HFFc6 (cell line): ENCODE results near the gene KMT2B. TPM values are rescaled to one million over a fixed set of nuclear protein-coding genes. Genes with fewer than 3 reads are reported as not detected.
"Not testable (repeated sequence)": the region's sequence is repeated elsewhere in the genome, so short reads cannot be mapped to it uniquely, and the experiment has no call there.

ENCODE experiments used
- DNase-seq: peaks from one replicate; pipeline ENCODE4 v3.0.0-alpha.2; 2018
- H3K27ac Mint-ChIP-seq: 2 replicates; pipeline ENCODE4 v1.8.0; 2020; ENCODE audit warnings: mild to moderate bottlenecking, mixed read lengths
- H3K27me3 Mint-ChIP-seq: 2 replicates; pipeline ENCODE4 v1.8.0; 2021; ENCODE audit warnings: mild to moderate bottlenecking, moderate library complexity, mixed read lengths; ENCODE audit not compliant: insufficient read depth
- H3K36me3 Mint-ChIP-seq: 2 replicates; pipeline ENCODE4 v1.8.0; 2021; ENCODE audit warnings: low read depth, mixed read lengths
- H3K4me1 Mint-ChIP-seq: 2 replicates; pipeline ENCODE4 v1.8.0; 2020; ENCODE audit warnings: low read depth, mixed read lengths
- H3K4me3 Mint-ChIP-seq: 2 replicates; pipeline ENCODE4 v1.8.0; 2020; ENCODE audit warnings: mild to moderate bottlenecking, moderate library complexity, mixed read lengths
- H3K9me3 Mint-ChIP-seq: 2 replicates; pipeline ENCODE4 v1.8.0; 2020; ENCODE audit warnings: mild to moderate bottlenecking, mixed read lengths
- total RNA-seq, 6 experiments: library from RNA; stranded (reverse); fragmentation: NEBNext Ultra II Directional; extraction: Animal tissue kit (Norgen Biotek cat#: 25700); gene quantifications; 2 replicates in 1 of 6; 3 replicates in 5 of 6; pipeline ENCODE4 v1.2.3, GENCODE V29; 2021
- TF ChIP-seq, protein P1 (sequence below): fragments of 200-600 bp; sonication (generic); IDR thresholded peaks from 2 replicates; pipeline ENCODE4 v1.5.0; 2021; ENCODE audit warnings: antibody characterized with exemption, mild to moderate bottlenecking

KMT2B gene
- total RNA-seq, 6 experiments from 2014 or later = 20.1 to 24.4 (median 21.7) TPM

DNA sequence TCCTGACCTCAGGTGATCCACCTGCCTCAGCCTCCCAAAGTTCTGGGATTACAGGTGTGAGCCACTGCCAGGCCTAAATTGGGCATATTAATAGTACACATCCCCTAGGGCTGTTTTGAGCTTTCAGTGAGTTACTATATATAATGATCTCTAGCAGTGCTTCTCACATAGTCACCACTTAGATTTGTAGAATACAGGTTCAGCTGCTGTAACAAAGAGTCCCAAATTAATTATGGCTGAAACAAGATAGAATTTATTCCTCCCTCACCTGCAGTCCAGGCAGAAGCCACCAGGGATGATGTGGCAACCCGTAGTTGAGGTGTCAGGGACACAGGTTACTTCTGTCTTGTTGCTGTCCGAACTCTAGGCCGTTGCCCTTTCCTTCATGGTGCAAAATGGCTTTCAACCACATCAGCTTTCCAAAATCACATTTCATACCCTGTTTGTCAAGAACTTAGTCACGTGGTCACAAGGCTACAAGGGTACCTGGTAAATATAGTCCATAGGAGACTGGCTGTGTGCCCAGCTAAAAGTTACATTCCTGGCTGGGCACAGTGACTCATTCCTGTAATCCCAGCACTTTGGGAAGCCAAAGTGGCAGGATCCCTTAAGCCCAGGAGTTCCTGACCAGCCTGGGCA, 43.0 kb downstream of the KMT2B start:
- Mint-ChIP-seq H3K4me3 (no peak overlapping the region), H3K4me1 (peaks cover 32% of the 10 kb centered on the region), H3K27me3 (peaks cover 4% of the 10 kb centered on the region; the same call in 1 of the 2 replicates), H3K9me3 (no peaks in the 10 kb centered on the region), H3K36me3 (peaks cover 17% of the 10 kb centered on the region; the same call in 1 of the 2 replicates), H3K27ac (no peak overlapping the region)
- TF ChIP-seq, protein P1, sequence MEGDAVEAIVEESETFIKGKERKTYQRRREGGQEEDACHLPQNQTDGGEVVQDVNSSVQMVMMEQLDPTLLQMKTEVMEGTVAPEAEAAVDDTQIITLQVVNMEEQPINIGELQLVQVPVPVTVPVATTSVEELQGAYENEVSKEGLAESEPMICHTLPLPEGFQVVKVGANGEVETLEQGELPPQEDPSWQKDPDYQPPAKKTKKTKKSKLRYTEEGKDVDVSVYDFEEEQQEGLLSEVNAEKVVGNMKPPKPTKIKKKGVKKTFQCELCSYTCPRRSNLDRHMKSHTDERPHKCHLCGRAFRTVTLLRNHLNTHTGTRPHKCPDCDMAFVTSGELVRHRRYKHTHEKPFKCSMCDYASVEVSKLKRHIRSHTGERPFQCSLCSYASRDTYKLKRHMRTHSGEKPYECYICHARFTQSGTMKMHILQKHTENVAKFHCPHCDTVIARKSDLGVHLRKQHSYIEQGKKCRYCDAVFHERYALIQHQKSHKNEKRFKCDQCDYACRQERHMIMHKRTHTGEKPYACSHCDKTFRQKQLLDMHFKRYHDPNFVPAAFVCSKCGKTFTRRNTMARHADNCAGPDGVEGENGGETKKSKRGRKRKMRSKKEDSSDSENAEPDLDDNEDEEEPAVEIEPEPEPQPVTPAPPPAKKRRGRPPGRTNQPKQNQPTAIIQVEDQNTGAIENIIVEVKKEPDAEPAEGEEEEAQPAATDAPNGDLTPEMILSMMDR = no peak; the same call in 1 of the 2 replicates
- DNase-seq = no peak

DNA sequence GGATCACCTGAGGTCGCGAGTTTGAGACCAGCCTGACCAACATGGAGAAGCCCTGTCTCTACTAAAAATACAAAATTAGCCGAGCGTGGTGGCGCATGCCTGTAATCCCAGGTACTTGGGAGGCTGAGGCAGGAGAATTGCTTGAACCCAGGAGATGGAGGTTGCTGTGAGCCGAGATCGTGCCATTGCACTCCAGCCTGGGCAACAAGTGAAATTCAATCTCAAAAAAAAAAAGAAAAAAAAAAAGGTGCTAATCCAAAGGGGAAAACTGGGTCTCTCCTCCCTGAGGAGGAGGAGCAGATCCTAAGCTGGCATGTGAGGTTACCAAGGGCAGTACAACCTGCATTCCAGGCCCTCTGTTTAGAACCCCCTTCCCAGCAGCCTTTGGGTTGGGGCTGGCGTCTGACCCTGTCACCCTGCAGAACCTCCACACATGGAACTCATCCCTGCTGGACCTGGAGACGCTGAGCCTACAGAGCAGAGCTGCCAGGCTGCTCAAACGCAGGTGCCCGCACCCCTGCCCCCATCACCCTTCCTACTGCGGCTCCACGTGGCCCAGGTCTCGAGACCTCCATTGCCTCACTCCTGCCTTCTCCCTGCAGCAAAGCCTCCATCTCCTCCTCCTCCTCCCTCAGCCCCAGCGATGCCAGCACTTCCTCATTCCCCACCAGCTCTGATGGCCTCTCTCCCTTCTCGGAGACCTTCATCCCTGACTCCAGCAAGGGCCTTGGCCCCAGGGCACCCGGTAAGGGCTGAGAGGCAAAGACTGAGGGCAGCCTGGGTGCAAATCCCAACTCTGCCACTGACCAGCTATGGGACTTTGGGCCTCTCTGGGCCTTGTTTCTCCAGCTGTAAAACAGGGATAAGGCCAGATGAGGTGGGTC, 46.9 kb downstream of the KMT2B start:
- Mint-ChIP-seq H3K36me3 (peaks cover 13% of the 10 kb centered on the region), H3K27ac (no peak overlapping the region), H3K4me3 (no peak overlapping the region), H3K27me3 (peaks cover 2% of the 10 kb centered on the region; the same call in 1 of the 2 replicates), H3K4me1 (peaks cover 7% of the 10 kb centered on the region), H3K9me3 (no peaks in the 10 kb centered on the region)
- DNase-seq = no peak
- TF ChIP-seq, protein P1 = no peak

DNA sequence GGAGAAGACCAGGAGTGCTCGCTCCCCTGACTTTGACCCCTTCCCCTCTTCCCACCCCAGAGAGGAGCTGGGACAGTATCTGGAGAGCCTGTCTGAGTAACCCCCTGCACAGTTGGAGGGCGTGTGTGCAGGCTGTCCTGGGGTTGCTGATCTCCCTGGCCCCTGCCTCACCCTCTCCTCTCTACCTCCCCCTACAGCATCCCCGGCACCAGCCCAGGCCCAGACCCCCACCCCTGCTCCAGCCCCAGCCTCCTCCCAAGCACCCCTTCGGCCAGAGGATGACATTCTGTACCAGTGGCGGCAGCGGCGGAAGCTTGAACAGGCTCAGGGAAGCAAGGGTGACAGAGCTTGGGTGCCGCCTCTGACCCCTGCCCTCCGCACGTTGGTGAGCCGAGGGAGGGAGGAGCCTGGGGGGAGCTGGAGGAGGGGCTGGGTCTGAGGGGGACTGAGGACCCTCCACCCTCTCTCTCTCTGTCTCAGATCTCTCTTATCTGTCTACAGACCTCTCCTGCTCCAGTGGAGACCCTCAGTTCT, 48.8 kb downstream of the KMT2B start:
- H3K4me3 Mint-ChIP-seq = no peak overlapping the region
- no peak for DNase-seq

DNA sequence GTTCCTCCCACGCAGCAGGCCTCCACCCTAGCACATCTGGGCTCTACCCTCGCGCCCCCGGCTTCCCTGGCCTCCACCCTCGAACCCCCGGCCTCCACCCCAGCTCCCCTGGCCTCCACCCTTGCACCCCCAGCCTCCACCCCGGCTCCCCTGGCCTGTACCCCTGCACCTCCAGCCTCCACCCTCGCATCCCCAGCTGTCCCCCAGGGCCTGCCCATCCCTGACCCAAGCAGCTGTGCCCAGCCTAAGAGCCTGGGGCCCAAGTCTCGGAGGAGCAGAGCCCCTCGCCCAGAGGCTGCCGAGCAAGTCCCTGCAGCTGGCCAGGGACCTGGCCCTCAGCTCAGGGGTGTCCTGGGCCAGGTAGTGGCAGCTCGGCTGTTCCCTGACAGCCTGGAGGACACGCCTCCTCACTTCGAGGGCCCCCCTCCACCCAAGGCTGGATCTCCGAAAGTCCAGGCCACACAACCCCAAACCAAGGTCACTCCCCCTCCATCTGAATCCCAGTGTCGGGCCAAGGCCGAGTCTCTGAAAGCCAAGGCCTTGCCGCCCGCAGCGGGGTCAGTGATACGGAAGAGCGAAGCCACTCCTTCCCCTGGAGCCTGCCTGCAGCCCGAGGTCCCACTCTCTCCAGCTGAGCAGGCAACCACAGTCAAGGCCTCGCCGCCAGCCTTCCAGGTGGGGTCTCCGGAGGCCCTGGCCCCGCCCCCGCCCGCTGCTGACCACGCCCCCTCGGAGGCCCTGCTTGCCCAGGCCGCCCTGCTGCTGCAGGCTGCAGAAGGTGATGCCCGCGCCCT, 49.7 kb downstream of the KMT2B start:
- no peaks in the 10 kb centered on the region for H3K9me3 Mint-ChIP-seq
- H3K27me3 Mint-ChIP-seq = peaks cover 2% of the 10 kb centered on the region
- no peak overlapping the region for H3K27ac Mint-ChIP-seq
- no peak overlapping the region for H3K4me3 Mint-ChIP-seq
- TF ChIP-seq, protein P1 = no peak
- no peak for DNase-seq
- H3K4me1 Mint-ChIP-seq = peaks cover 6% of the 10 kb centered on the region; the same call in 1 of the 2 replicates
- peaks cover 7% of the 10 kb centered on the region for H3K36me3 Mint-ChIP-seq

More for the DNA sequence above, 48.8 kb downstream of the KMT2B start:
- Mint-ChIP-seq H3K4me1 (peaks cover 6% of the 10 kb centered on the region; the same call in 1 of the 2 replicates), H3K27me3 (peaks cover 2% of the 10 kb centered on the region), H3K27ac (no peak overlapping the region), H3K9me3 (no peaks in the 10 kb centered on the region), H3K36me3 (peaks cover 12% of the 10 kb centered on the region)
- TF ChIP-seq, protein P1 = no peak

DNA sequence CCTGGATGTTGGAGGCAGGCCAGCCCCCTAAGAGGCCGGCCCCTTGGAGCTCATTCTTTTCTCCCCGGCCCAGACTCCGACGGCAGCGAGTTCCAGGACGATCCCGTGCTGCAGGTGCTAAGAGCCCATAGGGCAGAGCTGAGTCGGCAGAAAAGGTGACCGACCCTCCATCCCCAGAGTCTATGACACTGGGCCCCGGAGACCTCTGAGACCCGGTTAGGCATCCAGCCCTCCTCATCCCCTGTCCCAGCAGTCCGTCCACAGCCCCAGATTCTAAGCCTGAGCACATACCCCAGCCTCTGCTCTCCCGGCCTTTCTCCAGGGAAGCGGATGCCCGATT, 50.2 kb downstream of the KMT2B start:
- TF ChIP-seq, protein P1 = no peak
- Mint-ChIP-seq H3K36me3 (peaks cover 7% of the 10 kb centered on the region), H3K9me3 (no peaks in the 10 kb centered on the region), H3K4me3 (no peak overlapping the region), H3K27ac (no peak overlapping the region), H3K4me1 (peaks cover 6% of the 10 kb centered on the region), H3K27me3 (peaks cover 2% of the 10 kb centered on the region)
- DNase-seq = no peak

DNA sequence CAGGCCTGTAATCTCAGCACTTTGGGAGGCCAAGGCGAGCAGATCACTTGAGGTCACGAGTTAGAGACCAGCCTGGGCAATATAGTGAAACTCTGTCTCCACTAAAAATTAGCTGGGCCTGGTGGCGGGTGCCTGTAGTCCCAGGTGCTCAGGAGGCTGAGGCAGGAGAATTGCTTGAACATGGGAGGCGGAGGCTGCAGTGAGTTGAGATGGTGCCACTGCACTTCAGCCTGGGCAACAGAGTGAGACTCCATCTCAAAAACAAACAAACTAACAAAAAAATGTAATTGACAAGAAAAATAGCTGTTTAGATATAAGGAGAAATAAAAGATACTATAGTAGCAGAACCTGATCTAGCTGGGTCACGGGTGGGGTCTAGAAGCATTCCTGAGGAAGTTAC, 54.6 kb downstream of the KMT2B start:
- DNase-seq, H3K27me3 Mint-ChIP-seq, H3K36me3 Mint-ChIP-seq, H3K9me3 Mint-ChIP-seq, H3K4me3 Mint-ChIP-seq, H3K27ac Mint-ChIP-seq: not testable (repeated sequence)
- H3K4me1 Mint-ChIP-seq = peaks cover 22% of the 10 kb centered on the region
